Liver (tissue), 3 donors: ENCODE data around the gene ROR1.

Source experiments
- ATF3 ChIP-seq: IDR thresholded peaks from 2 replicates; pipeline ENCODE4 v1.6.1; 2016; ENCODE audit warnings: antibody characterized with exemption
- HNF4G ChIP-seq: IDR thresholded peaks from 2 replicates; pipeline ENCODE4 v1.6.1; 2016; ENCODE audit warnings: antibody characterized with exemption
- ZBTB33 ChIP-seq: IDR thresholded peaks from 2 replicates; pipeline ENCODE4 v1.6.1; 2016; ENCODE audit warnings: antibody characterized with exemption
- TF ChIP-seq, protein P1 (sequence below): fragments of 150-350 bp; IDR thresholded peaks from 2 replicates; pipeline ENCODE4 v1.5.1; 2017; ENCODE audit warnings: improper control_type of control experiment, low read depth, low read length; ENCODE audit not compliant: missing input control
- donor health status: healthy.
- donor health status: healthy.

DNA sequence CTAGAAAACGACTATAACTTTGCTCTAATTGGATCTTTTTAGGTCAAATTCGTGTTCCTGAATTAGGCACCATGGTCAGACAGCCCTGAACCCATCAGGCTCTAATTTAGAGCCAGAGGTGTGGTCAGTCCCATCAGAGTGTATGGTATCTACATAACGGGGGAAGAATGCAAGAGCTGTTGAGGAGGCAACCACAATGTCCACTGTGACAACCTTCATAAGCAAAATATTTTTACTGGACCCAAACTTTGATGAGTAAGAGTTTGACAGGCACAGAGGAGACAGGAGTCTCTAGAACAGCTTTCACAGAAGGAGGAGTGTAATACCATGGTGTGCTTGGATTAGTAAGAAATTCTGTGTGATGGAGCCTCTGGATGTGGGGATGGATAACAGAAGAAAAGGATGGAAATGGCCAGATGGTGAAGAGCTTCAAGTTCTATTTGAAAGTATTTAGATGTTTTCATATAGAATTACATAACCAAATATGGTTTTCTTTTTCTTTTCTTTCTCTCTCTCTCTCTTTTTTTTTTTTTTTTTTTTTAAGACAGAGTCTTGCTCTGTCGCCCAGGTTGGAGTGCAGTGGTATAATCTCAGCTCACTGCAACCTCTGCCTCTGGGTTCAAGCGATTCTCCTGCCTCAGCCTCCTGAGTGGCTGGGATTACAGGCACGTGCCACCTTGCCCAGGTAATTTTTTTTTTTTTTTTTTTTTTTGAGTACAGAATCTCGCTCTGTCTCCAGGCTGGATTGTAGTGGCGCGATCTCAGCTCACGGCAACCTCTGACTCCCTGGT, 454.5 kb downstream of the ROR1 start:
- TF ChIP-seq, protein P1, sequence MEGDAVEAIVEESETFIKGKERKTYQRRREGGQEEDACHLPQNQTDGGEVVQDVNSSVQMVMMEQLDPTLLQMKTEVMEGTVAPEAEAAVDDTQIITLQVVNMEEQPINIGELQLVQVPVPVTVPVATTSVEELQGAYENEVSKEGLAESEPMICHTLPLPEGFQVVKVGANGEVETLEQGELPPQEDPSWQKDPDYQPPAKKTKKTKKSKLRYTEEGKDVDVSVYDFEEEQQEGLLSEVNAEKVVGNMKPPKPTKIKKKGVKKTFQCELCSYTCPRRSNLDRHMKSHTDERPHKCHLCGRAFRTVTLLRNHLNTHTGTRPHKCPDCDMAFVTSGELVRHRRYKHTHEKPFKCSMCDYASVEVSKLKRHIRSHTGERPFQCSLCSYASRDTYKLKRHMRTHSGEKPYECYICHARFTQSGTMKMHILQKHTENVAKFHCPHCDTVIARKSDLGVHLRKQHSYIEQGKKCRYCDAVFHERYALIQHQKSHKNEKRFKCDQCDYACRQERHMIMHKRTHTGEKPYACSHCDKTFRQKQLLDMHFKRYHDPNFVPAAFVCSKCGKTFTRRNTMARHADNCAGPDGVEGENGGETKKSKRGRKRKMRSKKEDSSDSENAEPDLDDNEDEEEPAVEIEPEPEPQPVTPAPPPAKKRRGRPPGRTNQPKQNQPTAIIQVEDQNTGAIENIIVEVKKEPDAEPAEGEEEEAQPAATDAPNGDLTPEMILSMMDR: no peak
- TF ChIP-seq ATF3 (no peak), ZBTB33 (no peak), HNF4G (no peak)
